H1 (cell line): ENCODE results near the gene MAJIN.

Experiments
- CTCF ChIP-seq, 3 experiments: IDR thresholded peaks; 1 replicate in 2 of 3; 2 replicates in 1 of 3; pipeline versions ENCODE4 v1.5.1 to v1.6.1; 2011; ENCODE audit warnings: low read length in 3 of 3, mild to moderate bottlenecking in 3 of 3, inconsistent platforms in 2 of 3, low read depth in 1 of 3, moderate library complexity in 1 of 3; ENCODE audit not compliant: insufficient read depth in 1 of 3; ENCODE audit errors: control extremely low read depth in 1 of 3
- E2F6 ChIP-seq: IDR thresholded peaks from 2 replicates; pipeline ENCODE4 v1.6.1; 2012; ENCODE audit warnings: inconsistent platforms
- EZH2 ChIP-seq: fragments of 200-600 bp; sonication (generic); IDR thresholded peaks from 2 replicates; pipeline ENCODE4 v1.7.1; 2012; ENCODE audit warnings: low read depth, mild to moderate bottlenecking, moderate library complexity, low read length, inconsistent platforms; ENCODE audit not compliant: severe bottlenecking
- KDM5A ChIP-seq: fragments of 200-600 bp; IDR thresholded peaks from 2 replicates; pipeline ENCODE4 v1.7.1; 2012; ENCODE audit warnings: mild to moderate bottlenecking, low read length, inconsistent platforms, mixed read lengths
- MAX ChIP-seq: IDR thresholded peaks from 2 replicates; pipeline ENCODE4 v1.6.1; 2012; ENCODE audit warnings: inconsistent platforms
- RAD21 ChIP-seq, 2 experiments: IDR thresholded peaks in 1 of 2; conservative IDR thresholded peaks in 1 of 2; 2 replicates each; pipeline ENCODE4 v1.6.1; 2011; ENCODE audit warnings: low read depth in 2 of 2, low read length in 2 of 2, improper control_type of control experiment in 1 of 2, inconsistent platforms in 1 of 2, mild to moderate bottlenecking in 1 of 2, moderate library complexity in 1 of 2
- SIN3A ChIP-seq, 2 experiments: IDR thresholded peaks in 1 of 2; conservative IDR thresholded peaks in 1 of 2; 2 replicates each; pipeline ENCODE4 v1.6.1; 2011 to 2012; ENCODE audit warnings: low read length in 2 of 2, improper control_type of control experiment in 1 of 2, low read depth in 1 of 2, mild to moderate bottlenecking in 1 of 2

- TF ChIP-seq KDM5A = no peak
- no peak for TF ChIP-seq CTCF (IDR thresholded peaks at IDR 0.05; ENCODE audit: control extremely low read depth in 1 of 3, insufficient read depth in 1 of 3, low read depth in 1 of 3, low read length in 3 of 3)
- TF ChIP-seq RAD21 (IDR thresholded peaks at IDR 0.05 in 1 of 2, conservative IDR thresholded peaks at IDR 0.05 in 1 of 2; ENCODE audit: low read depth in 2 of 2, low read length in 2 of 2) = no peak
- no peak for TF ChIP-seq EZH2
- TF ChIP-seq MAX = no peak
- TF ChIP-seq E2F6 = no peak
- no peak for TF ChIP-seq SIN3A (conservative IDR thresholded peaks at IDR 0.05 in 1 of 2, IDR thresholded peaks at IDR 0.05 in 1 of 2; ENCODE audit: low read depth in 1 of 2, low read length in 2 of 2)
These were observed 45.2 kb downstream of the MAJIN start for GRCh38 chr11:64926689-64927088.
